H9 (cell line): ENCODE data around the gene VASH1. TPM values are rescaled to one million over a fixed set of nuclear protein-coding genes. Genes with fewer than 3 reads are reported as not detected.

ENCODE experiments used
- DNase-seq: peaks from one replicate; pipeline ENCODE4 v3.0.0-alpha.2; 2017
- H2AFZ ChIP-seq: one replicate; pipeline ENCODE4 v1.6.1; 2013; ENCODE audit warnings: mild to moderate bottlenecking, low read length, control low read depth, moderate library complexity
- H2AK5ac ChIP-seq: 2 replicates; pipeline ENCODE4 v1.6.1; 2013; ENCODE audit warnings: low read length, control low read depth, mixed read lengths; ENCODE audit not compliant: insufficient read length
- H2BK120ac ChIP-seq: one replicate; pipeline ENCODE4 v1.6.1; 2013; ENCODE audit warnings: low read depth, mild to moderate bottlenecking, low read length, control low read depth, inconsistent platforms; ENCODE audit not compliant: poor library complexity, severe bottlenecking
- H2BK12ac ChIP-seq: 2 replicates; pipeline ENCODE4 v1.6.1; 2013; ENCODE audit warnings: low read length, control low read depth, mixed read lengths, low read depth; ENCODE audit not compliant: insufficient read length
- H2BK15ac ChIP-seq: 2 replicates; pipeline ENCODE4 v1.6.1; 2013; ENCODE audit warnings: low read depth, low read length, control low read depth
- H2BK20ac ChIP-seq: one replicate; pipeline ENCODE4 v1.6.1; 2013; ENCODE audit warnings: low read depth, mild to moderate bottlenecking, low read length, control low read depth, inconsistent platforms; ENCODE audit not compliant: poor library complexity, severe bottlenecking
- H2BK5ac ChIP-seq: 2 replicates; pipeline ENCODE4 v1.6.1; 2013; ENCODE audit warnings: low read length, control low read depth, mixed read lengths; ENCODE audit not compliant: insufficient read length
- H3K14ac ChIP-seq: 2 replicates; pipeline ENCODE4 v1.6.1; 2013; ENCODE audit warnings: low read length, control low read depth; ENCODE audit not compliant: insufficient read depth
- H3K18ac ChIP-seq: 2 replicates; pipeline ENCODE4 v1.6.1; 2013; ENCODE audit warnings: low read depth, mild to moderate bottlenecking, mixed read lengths, low read length, control low read depth; ENCODE audit not compliant: insufficient read length
- H3K23ac ChIP-seq: 2 replicates; pipeline ENCODE4 v1.6.1; 2013; ENCODE audit warnings: low read length, control low read depth, mixed read lengths, low read depth; ENCODE audit not compliant: insufficient read length
- H3K23me2 ChIP-seq: 2 replicates; pipeline ENCODE4 v1.6.1; 2013; ENCODE audit warnings: low read depth, mild to moderate bottlenecking, mixed read lengths, low read length, control low read depth; ENCODE audit not compliant: insufficient read length, poor library complexity, severe bottlenecking
- H3K27ac ChIP-seq: 2 replicates; pipeline ENCODE4 v1.5.1; 2013; ENCODE audit warnings: low read length, control low read depth, mixed read lengths, low read depth; ENCODE audit not compliant: insufficient read length
- H3K27me3 ChIP-seq: 2 replicates; pipeline ENCODE4 v1.6.1; 2013; ENCODE audit warnings: low read length, control low read depth, inconsistent platforms; ENCODE audit not compliant: insufficient read depth
- H3K4ac ChIP-seq: 2 replicates; pipeline ENCODE4 v1.6.1; 2013; ENCODE audit warnings: low read depth, mild to moderate bottlenecking, control low read depth, inconsistent platforms, low read length, moderate library complexity
- H3K4me1 ChIP-seq: 2 replicates; pipeline ENCODE4 v1.6.1; 2013; ENCODE audit warnings: low read length, control low read depth, inconsistent platforms; ENCODE audit not compliant: insufficient read depth
- H3K4me2 ChIP-seq: 2 replicates; pipeline ENCODE4 v1.6.1; 2013; ENCODE audit warnings: low read length, control low read depth, mixed read lengths; ENCODE audit not compliant: insufficient read length, insufficient read depth
- H3K56ac ChIP-seq: 2 replicates; pipeline ENCODE4 v1.6.1; 2013; ENCODE audit warnings: low read depth, mild to moderate bottlenecking, mixed read lengths, low read length, control low read depth; ENCODE audit not compliant: insufficient read length
- H3K79me1 ChIP-seq: 2 replicates; pipeline ENCODE4 v1.6.1; 2013; ENCODE audit warnings: low read depth, mild to moderate bottlenecking, moderate library complexity, low read length, control low read depth, inconsistent platforms; ENCODE audit not compliant: insufficient read depth, poor library complexity, severe bottlenecking
- H3K79me2 ChIP-seq: 2 replicates; pipeline ENCODE4 v1.6.1; 2013; ENCODE audit warnings: low read length, control low read depth, inconsistent platforms; ENCODE audit not compliant: insufficient read depth
- H3K9ac ChIP-seq: 2 replicates; pipeline ENCODE4 v1.6.1; 2013; ENCODE audit warnings: low read length, control low read depth, mixed read lengths; ENCODE audit not compliant: insufficient read length; ENCODE audit errors: extremely low read depth
- H3K9me3 ChIP-seq: one replicate; pipeline ENCODE4 v1.6.1; 2013; ENCODE audit warnings: low read depth, low read length, inconsistent platforms; ENCODE audit not compliant: control insufficient read depth
- H3T11ph ChIP-seq: one replicate; pipeline ENCODE4 v1.6.1; 2013; ENCODE audit warnings: mild to moderate bottlenecking, low read length, control low read depth, inconsistent platforms
- H4K20me1 ChIP-seq: one replicate; pipeline ENCODE4 v1.6.1; 2013; ENCODE audit not compliant: control insufficient read depth, insufficient read length, insufficient read depth
- H4K5ac ChIP-seq: 2 replicates; pipeline ENCODE4 v1.6.1; 2013; ENCODE audit warnings: low read depth, mild to moderate bottlenecking, mixed read lengths, low read length, control low read depth; ENCODE audit not compliant: insufficient read length
- H4K8ac ChIP-seq: replicated peaks from 2 replicates; pipeline ENCODE4 v1.6.1; 2013; ENCODE audit warnings: low read length, control low read depth, mixed read lengths, low read depth; ENCODE audit not compliant: insufficient read length
- H4K91ac ChIP-seq: 2 replicates; pipeline ENCODE4 v1.6.1; 2013; ENCODE audit warnings: low read depth, mild to moderate bottlenecking, moderate library complexity, mixed read lengths, low read length, control low read depth; ENCODE audit not compliant: insufficient read length
- H3K27ac Mint-ChIP-seq, 3 experiments: 2 replicates in 2 of 3; 3 replicates in 1 of 3; pipeline ENCODE4 v1.8.0; 2020 to 2021; ENCODE audit warnings: mixed read lengths in 3 of 3, mild to moderate bottlenecking in 1 of 3, moderate library complexity in 1 of 3
- H3K27me3 Mint-ChIP-seq: 2 replicates; pipeline ENCODE4 v1.8.0; 2021; ENCODE audit warnings: low read depth, mild to moderate bottlenecking, moderate library complexity, mixed read lengths
- H3K36me3 Mint-ChIP-seq, 3 experiments: 2 replicates in 2 of 3; 3 replicates in 1 of 3; pipeline ENCODE4 v1.8.0; 2020 to 2021; ENCODE audit warnings: low read depth in 3 of 3, mixed read lengths in 3 of 3; ENCODE audit not compliant: insufficient read depth in 1 of 3
- H3K4me1 Mint-ChIP-seq, 2 experiments: 2 replicates each; pipeline ENCODE4 v1.8.0; 2020; ENCODE audit warnings: mixed read lengths in 2 of 2
- H3K4me3 Mint-ChIP-seq, 2 experiments: 2 replicates in 1 of 2; 3 replicates in 1 of 2; pipeline ENCODE4 v1.8.0; 2020 to 2021; ENCODE audit warnings: mild to moderate bottlenecking in 2 of 2, mixed read lengths in 2 of 2, moderate library complexity in 1 of 2
- H3K9me3 Mint-ChIP-seq, 2 experiments: 2 replicates in 1 of 2; 3 replicates in 1 of 2; pipeline ENCODE4 v1.8.0; 2020; ENCODE audit warnings: mild to moderate bottlenecking in 2 of 2, mixed read lengths in 2 of 2, moderate library complexity in 1 of 2
- WGBS: extraction: QIAGEN DNeasy Blood & Tissue Kit; methylation state at CpG from one replicate; pipeline ENCODE4 v1.1.7; 2013; ENCODE audit warnings: missing lambda C conversion rate, low lambda C conversion rate, mixed read lengths; ENCODE audit not compliant: insufficient read length; ENCODE audit errors: extremely low coverage; 5-methylcytosine and 5-hydroxymethylcytosine counted together
- total RNA-seq: library from RNA; stranded (reverse); gene quantifications from 2 replicates; pipeline ENCODE4 v1.2.1, GENCODE V29; 2021
- TF ChIP-seq, protein P1 (sequence below): fragments of 200-600 bp; sonication (generic); conservative IDR thresholded peaks from 3 replicates; pipeline ENCODE4 v1.8.0; 2021; ENCODE audit warnings: antibody characterized with exemption, mild to moderate bottlenecking

Gene VASH1
- total RNA-seq, 1 experiment from 2014 or later = 5.8 TPM

DNA sequence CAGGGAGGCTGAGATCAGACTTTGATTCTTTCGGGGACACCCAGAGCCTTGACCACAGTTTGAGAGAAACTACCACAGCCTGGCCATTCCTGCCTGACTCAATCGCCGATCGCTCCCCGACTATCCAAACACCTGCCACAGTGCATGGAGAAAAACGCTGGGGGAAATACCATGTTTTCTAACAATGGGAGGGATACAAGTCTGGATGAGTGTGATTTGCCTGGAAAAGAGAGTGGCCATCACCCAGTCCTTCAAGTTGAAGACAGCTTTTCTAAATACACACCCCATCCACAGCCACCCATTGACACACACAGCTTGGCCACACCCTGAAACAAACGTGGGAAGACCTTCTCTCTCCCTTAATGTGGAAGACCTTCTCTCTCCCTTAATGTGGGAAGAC, 6.7 kb upstream of the VASH1 start:
- Histone ChIP-seq H2BK120ac (no peak overlapping the region), H4K91ac (no peak overlapping the region), H3T11ph (no peak overlapping the region), H4K8ac (no peak overlapping the region), H2AFZ (no peak overlapping the region), H3K23me2 (no peaks in the 10 kb centered on the region), H3K79me1 (no peaks in the 10 kb centered on the region), H3K4me2 (no peak overlapping the region), H2AK5ac (no peak overlapping the region), H3K9me3 (no peaks in the 10 kb centered on the region), H3K23ac (no peak overlapping the region), H4K5ac (no peak overlapping the region), H2BK15ac (no peak overlapping the region), H3K18ac (no peak overlapping the region), H3K27me3 (peaks cover 1% of the 10 kb centered on the region; the same call in 1 of the 2 replicates), H4K20me1 (no peaks in the 10 kb centered on the region), H2BK20ac (no peak overlapping the region), H3K4ac (no peak overlapping the region), H3K9ac (no peak overlapping the region), H3K14ac (no peak overlapping the region), H2BK12ac (no peak overlapping the region), H2BK5ac (no peak overlapping the region), H3K27ac (no peak overlapping the region), H3K56ac (no peak overlapping the region), H3K4me1 (no peaks in the 10 kb centered on the region), H3K79me2 (no peaks in the 10 kb centered on the region)
- no peaks in the 10 kb centered on the region for H3K36me3 Mint-ChIP-seq
- H3K4me3 Mint-ChIP-seq = no peak overlapping the region
- H3K9me3 Mint-ChIP-seq = peaks cover 3 to 4% of the 10 kb centered on the region in 2 experiments; a peak in 1 of 5 replicates
- WGBS = no CpG with 5 or more reads among the region's 7 CpGs
- TF ChIP-seq, protein P1, sequence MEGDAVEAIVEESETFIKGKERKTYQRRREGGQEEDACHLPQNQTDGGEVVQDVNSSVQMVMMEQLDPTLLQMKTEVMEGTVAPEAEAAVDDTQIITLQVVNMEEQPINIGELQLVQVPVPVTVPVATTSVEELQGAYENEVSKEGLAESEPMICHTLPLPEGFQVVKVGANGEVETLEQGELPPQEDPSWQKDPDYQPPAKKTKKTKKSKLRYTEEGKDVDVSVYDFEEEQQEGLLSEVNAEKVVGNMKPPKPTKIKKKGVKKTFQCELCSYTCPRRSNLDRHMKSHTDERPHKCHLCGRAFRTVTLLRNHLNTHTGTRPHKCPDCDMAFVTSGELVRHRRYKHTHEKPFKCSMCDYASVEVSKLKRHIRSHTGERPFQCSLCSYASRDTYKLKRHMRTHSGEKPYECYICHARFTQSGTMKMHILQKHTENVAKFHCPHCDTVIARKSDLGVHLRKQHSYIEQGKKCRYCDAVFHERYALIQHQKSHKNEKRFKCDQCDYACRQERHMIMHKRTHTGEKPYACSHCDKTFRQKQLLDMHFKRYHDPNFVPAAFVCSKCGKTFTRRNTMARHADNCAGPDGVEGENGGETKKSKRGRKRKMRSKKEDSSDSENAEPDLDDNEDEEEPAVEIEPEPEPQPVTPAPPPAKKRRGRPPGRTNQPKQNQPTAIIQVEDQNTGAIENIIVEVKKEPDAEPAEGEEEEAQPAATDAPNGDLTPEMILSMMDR = no peak
- DNase-seq = no peak
- H3K27ac Mint-ChIP-seq = no peak overlapping the region; a peak in 1 of 7 replicates
- H3K27me3 Mint-ChIP-seq = peaks cover 38% of the 10 kb centered on the region
- no peaks in the 10 kb centered on the region for H3K4me1 Mint-ChIP-seq
